K562 (cell line): ENCODE data around the gene PYCR2. TPM values are rescaled to one million over a fixed set of nuclear protein-coding genes. Genes with fewer than 3 reads are reported as not detected.

ENCODE experiments used
- ATF4 ChIP-seq: fragments of 450-650 bp; formaldehyde crosslinking; IDR thresholded peaks from 2 replicates; pipeline ENCODE4 v1.4.0; 2022; ENCODE audit warnings: mild to moderate bottlenecking, moderate library complexity
- CBX8 ChIP-seq: fragments of 200-600 bp; sonication (generic); IDR thresholded peaks from 2 replicates; pipeline ENCODE4 v1.6.1; 2012; ENCODE audit warnings: borderline replicate concordance, mixed run types, low read depth, mild to moderate bottlenecking, moderate library complexity, mixed read lengths, low read length, control low read depth, inconsistent platforms; ENCODE audit not compliant: poor library complexity, severe bottlenecking; ENCODE audit errors: extremely low read depth
- CUX1 ChIP-seq: fragments of 200-800 bp; sonication (Bioruptor generic); IDR thresholded peaks from 2 replicates; pipeline ENCODE4 v1.6.1; 2016; ENCODE audit warnings: missing genetic modification characterization, missing compliant biosample characterization
- HINFP ChIP-seq: fragments of 450-650 bp; conservative IDR thresholded peaks from 2 replicates; pipeline ENCODE4 v1.6.1; 2016; ENCODE audit warnings: missing genetic modification characterization, low read depth, mild to moderate bottlenecking, control low read depth, missing compliant biosample characterization
- KAT2B ChIP-seq: IDR thresholded peaks from one replicate; pipeline ENCODE4 v1.6.1; 2012; ENCODE audit warnings: low read depth, mild to moderate bottlenecking, control low read depth, inconsistent platforms, low read length, moderate library complexity
- PRPF4 ChIP-seq: fragments of 200-400 bp; formaldehyde crosslinking; IDR thresholded peaks from one replicate; pipeline ENCODE4 v1.6.1; 2017; ENCODE audit warnings: low read length, low read depth, mild to moderate bottlenecking; ENCODE audit not compliant: insufficient read depth, poor library complexity, severe bottlenecking
- ZBTB40 ChIP-seq, 2 experiments: fragments of 450-650 bp in 1 of 2; sonication (generic) in 1 of 2; formaldehyde crosslinking in 1 of 2; IDR thresholded peaks; 2 replicates each; pipeline versions ENCODE4 v1.7.1 to v1.9.0; 2016 to 2022; ENCODE audit warnings: inconsistent platforms in 1 of 2, mild to moderate bottlenecking in 1 of 2, missing genetic modification reagents in 1 of 2
- polyA plus RNA-seq, 8 experiments: library from polyadenylated mRNA; depleted of rRNA in 4 of 8; stranded (reverse) in 5 of 8; unstranded in 3 of 8; fragments of >200 nt; fragmentation: Nextera tagmentation in 2 of 8; fragmentation: Illumina TruSeq in 1 of 8; extraction: Ambion mirVana in 2 of 8; extraction: Trizol in 1 of 8; gene quantifications; 2 replicates each; pipeline versions ENCODE4 v1.2.1 to v1.2.3, GENCODE V29; 2011 to 2014; ENCODE audit warnings: inconsistent platforms in 1 of 8, missing spikeins in 1 of 8
- total RNA-seq, 7 experiments: library from RNA; depleted of rRNA in 6 of 7; stranded (reverse); fragments of >200 nt in 6 of 7; fragmentation: Illumina TruSeq in 2 of 7; extraction: Trizol in 2 of 7; gene quantifications; 2 replicates each; pipeline versions ENCODE4 v1.2.1 to v1.2.3, GENCODE V29; 2011 to 2021; ENCODE audit warnings: low replicate concordance in 1 of 7

Gene PYCR2
- total and polyA plus RNA-seq, 9 of the 15 experiments (the other 6 are each of a cell fraction or from before 2014, with no cell fraction given) = 5.5 to 219 (median 127) TPM

GRCh38 chr1:225881959-225882693 is 41.9 kb downstream of the PYCR2 start, which contains the start of gene TMEM63A (continued):
- TF ChIP-seq ZBTB40 (IDR thresholded peaks at IDR 0.05) (peak; percentile 6; the same call in 1 of the 2 replicates), ZBTB40 (CRISPR knock-in tag; IDR thresholded peaks at IDR 0.05) (no peak), CBX8 (no peak), ATF4 (CRISPR knock-in tag) (no peak), HINFP (no peak), PRPF4 (no peak), CUX1 (CRISPR knock-in tag) (no peak), KAT2B (no peak)
